Testis (tissue), 3 donors: Measurements from ENCODE around the gene CACNG6. TPM values are rescaled to one million over a fixed set of nuclear protein-coding genes. Genes with fewer than 3 reads are reported as not detected.

Source experiments
- DNase-seq: peaks from one replicate; pipeline ENCODE4 v3.0.0-alpha.2; 2019
- H3K27ac ChIP-seq, 2 donors: fragments of 200-600 bp; sonication (generic); one replicate each; pipeline ENCODE4 v1.5.1; 2019
- H3K27me3 ChIP-seq: fragments of 200-600 bp; sonication (generic); one replicate; pipeline ENCODE4 v1.5.1; 2019
- H3K36me3 ChIP-seq: fragments of 200-600 bp; sonication (generic); one replicate; pipeline ENCODE4 v1.5.1; 2017; ENCODE audit warnings: low read depth; ENCODE audit errors: missing control alignments
- H3K4me1 ChIP-seq: fragments of 200-600 bp; sonication (generic); one replicate; pipeline ENCODE4 v1.5.1; 2019
- H3K4me3 ChIP-seq, 2 donors: fragments of 200-600 bp; sonication (generic); one replicate each; pipeline ENCODE4 v1.5.1; 2017 to 2019
- H3K9me3 ChIP-seq: fragments of 200-600 bp; sonication (generic); one replicate; pipeline ENCODE4 v1.5.1; 2017
- POLR2A ChIP-seq: fragments of 450-650 bp; IDR thresholded peaks from one replicate; pipeline ENCODE4 v1.6.1; 2017; ENCODE audit warnings: antibody characterized with exemption, mild to moderate bottlenecking, moderate library complexity
- WGBS, 2 donors: methylation state at CpG; one replicate each; pipeline ENCODE4 v1.1.5; 2018; 5-methylcytosine and 5-hydroxymethylcytosine counted together
- intact Hi-C: fragments of 100-400 bp; cut with DNase I; formaldehyde crosslinking; loops from one replicate; pipeline ENCODE4 v1.15.1; 2023; ENCODE audit warnings: low total_unique reads
- polyA plus RNA-seq: library from polyadenylated mRNA; stranded (reverse); fragments of 350-450 nt; fragmentation: Illumina TruSeq; extraction: RNeasy Lipid Tissue Mini Kit (QIAGEN cat#74804); gene quantifications from one replicate; pipeline ENCODE4 v1.2.3, GENCODE V29; 2014; ENCODE audit warnings: low read depth, low replicate concordance; ENCODE audit not compliant: insufficient read depth
- total RNA-seq, 2 donors: library from RNA; depleted of rRNA; stranded (reverse); fragments of >200 nt; gene quantifications; one replicate each; pipeline ENCODE4 v1.2.3, GENCODE V29; 2016
- TF ChIP-seq, protein P1 (sequence below), 3 experiments: fragments of 450-650 bp in 2 of 3; fragments of 200-600 bp in 1 of 3; sonication (generic) in 1 of 3; IDR thresholded peaks; one replicate each; pipeline ENCODE4 v1.5.1; 2016 to 2019; ENCODE audit warnings: antibody characterized with exemption in 3 of 3, mild to moderate bottlenecking in 2 of 3, moderate library complexity in 1 of 3

The CACNG6 gene
- total and polyA plus RNA-seq, 3 donors from 2014 or later = 2.1 to 5.5 (median 5.3) TPM

DNA sequence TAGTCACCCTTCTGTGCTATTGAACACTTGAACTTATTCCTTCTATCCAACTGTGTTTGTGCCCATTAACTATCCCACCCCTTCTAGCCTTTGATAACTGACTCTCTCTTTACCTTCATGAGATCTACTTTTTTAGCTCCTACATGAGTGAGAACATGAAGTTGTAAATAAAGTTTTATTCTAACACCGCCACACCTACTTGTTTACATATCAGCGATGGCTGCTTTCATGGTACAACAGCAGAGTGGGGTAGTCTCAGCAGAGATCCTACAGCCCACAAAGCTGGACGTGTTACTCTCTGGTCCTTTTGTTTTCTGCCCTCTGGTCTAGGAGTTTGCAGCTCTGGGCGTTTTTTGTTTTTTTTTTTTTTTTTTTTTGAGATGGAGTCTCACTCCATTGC lies 48.6 kb downstream of the CACNG6 start:
- H3K36me3 ChIP-seq = no peaks in the 10 kb centered on the region
- no peak overlapping the region for H3K27ac ChIP-seq
- H3K9me3 ChIP-seq = no peaks in the 10 kb centered on the region
- no peak overlapping the region for H3K4me3 ChIP-seq
- H3K27me3 ChIP-seq = no peaks in the 10 kb centered on the region
- H3K4me1 ChIP-seq = no peaks in the 10 kb centered on the region
- intact Hi-C loops = no loop called here
- no peak for TF ChIP-seq POLR2A
- TF ChIP-seq, protein P1, sequence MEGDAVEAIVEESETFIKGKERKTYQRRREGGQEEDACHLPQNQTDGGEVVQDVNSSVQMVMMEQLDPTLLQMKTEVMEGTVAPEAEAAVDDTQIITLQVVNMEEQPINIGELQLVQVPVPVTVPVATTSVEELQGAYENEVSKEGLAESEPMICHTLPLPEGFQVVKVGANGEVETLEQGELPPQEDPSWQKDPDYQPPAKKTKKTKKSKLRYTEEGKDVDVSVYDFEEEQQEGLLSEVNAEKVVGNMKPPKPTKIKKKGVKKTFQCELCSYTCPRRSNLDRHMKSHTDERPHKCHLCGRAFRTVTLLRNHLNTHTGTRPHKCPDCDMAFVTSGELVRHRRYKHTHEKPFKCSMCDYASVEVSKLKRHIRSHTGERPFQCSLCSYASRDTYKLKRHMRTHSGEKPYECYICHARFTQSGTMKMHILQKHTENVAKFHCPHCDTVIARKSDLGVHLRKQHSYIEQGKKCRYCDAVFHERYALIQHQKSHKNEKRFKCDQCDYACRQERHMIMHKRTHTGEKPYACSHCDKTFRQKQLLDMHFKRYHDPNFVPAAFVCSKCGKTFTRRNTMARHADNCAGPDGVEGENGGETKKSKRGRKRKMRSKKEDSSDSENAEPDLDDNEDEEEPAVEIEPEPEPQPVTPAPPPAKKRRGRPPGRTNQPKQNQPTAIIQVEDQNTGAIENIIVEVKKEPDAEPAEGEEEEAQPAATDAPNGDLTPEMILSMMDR (IDR thresholded peaks at IDR 0.05) = no peak
- DNase-seq = no peak
- 87 to 89% methylated on average over 4 of the region's 4 CpGs for WGBS, 2 donors

DNA sequence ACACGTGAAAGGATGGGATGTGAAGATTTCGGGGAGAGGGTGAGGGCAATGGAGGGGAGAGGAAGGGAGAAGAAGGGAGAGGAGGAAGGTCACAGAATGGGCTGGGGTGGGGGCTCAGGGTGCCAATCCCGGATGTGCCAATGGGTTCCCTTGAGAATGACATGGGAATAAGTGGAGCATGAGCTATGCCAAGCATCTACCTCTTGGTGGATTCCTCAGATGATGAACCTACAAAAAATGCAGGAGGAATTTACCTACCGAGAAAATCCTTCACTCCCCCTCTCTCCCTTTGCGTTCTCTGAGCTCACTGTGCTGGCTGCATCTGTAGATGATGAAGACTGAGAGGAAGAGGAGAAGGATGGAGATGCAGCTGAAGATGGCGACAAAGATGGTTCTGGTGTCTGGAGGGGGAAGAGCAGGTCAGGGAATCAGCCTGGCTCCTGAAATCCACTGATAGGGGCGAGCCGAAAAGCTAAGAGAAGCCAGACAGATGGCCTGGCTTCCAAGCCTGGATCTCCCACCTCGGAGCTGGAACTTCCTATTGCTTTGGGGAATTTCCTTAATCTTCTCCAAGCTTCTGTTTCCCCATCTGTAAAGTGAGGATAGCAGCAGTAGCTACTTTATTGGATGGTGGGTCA lies 50.7 kb downstream of the CACNG6 start:
- intact Hi-C loops = no loop called here
- no peak for DNase-seq
- no peak overlapping the region for H3K4me3 ChIP-seq
- TF ChIP-seq, protein P1 (IDR thresholded peaks at IDR 0.05) = no peak
- TF ChIP-seq POLR2A = no peak
- H3K36me3 ChIP-seq = no peaks in the 10 kb centered on the region
- WGBS, 2 donors = 55 to 67% methylated on average over 9 of the region's 9 CpGs
- no peak overlapping the region for H3K27ac ChIP-seq
- H3K27me3 ChIP-seq = no peaks in the 10 kb centered on the region
- H3K4me1 ChIP-seq = no peaks in the 10 kb centered on the region
- H3K9me3 ChIP-seq = no peaks in the 10 kb centered on the region

DNA sequence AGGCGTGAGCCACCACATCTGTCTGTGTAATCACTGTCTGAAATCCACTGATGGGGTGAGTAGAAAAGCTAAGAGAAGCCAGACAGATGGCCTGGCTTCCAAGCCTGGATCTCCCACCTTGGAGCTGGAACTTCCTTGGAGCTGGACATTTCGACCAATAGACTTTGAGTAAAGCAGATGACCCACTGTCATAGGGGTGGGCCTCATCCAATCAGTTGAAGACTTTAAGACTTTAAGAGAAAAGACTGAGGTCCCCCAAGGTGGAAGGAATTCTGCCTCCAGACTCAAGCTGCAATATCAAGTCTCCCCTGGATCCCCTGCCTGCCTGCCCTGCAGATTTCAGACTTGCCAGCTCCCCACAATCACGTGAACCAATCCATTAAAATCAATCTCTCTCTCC lies 51.6 kb downstream of the CACNG6 start:
- intact Hi-C loops = no loop called here
- H3K4me3 ChIP-seq = no peak overlapping the region
- H3K9me3 ChIP-seq = no peaks in the 10 kb centered on the region
- H3K27me3 ChIP-seq = no peaks in the 10 kb centered on the region
- TF ChIP-seq POLR2A = no peak
- TF ChIP-seq, protein P1 (IDR thresholded peaks at IDR 0.05) = no peak
- DNase-seq = no peak
- no peak overlapping the region for H3K27ac ChIP-seq
- WGBS, 2 donors = 83 to 86% methylated on average over 3 of the region's 3 CpGs
- no peaks in the 10 kb centered on the region for H3K36me3 ChIP-seq
- H3K4me1 ChIP-seq = no peaks in the 10 kb centered on the region

DNA sequence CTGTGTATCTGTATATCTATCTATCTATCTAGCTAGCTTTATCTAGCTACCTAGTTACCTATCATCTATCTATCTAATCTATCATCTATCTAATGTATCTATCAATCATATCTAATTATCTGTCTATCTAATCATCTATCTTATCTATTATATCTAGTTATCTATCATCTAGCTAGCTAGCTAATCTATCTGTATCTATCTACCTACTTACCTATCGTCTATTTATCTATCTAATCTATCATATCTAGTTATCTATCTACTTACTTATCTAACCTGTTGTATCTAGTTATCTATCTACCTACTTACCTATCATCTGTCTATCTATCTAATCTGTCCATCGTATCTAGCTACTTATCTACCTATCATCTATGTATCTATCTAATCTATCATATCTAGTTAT lies 54.3 kb downstream of the CACNG6 start:
- Histone ChIP-seq H3K27me3 (no peaks in the 10 kb centered on the region), H3K9me3 (no peaks in the 10 kb centered on the region), H3K36me3 (no peaks in the 10 kb centered on the region), H3K4me1 (no peaks in the 10 kb centered on the region), H3K27ac (no peak overlapping the region), H3K4me3 (no peak overlapping the region)
- 89 to 92% methylated on average over 2 of the region's 2 CpGs for WGBS, 2 donors
- TF ChIP-seq POLR2A = no peak
- TF ChIP-seq, protein P1 (IDR thresholded peaks at IDR 0.05) = no peak
- intact Hi-C loops = no loop called here
- DNase-seq = no peak

DNA sequence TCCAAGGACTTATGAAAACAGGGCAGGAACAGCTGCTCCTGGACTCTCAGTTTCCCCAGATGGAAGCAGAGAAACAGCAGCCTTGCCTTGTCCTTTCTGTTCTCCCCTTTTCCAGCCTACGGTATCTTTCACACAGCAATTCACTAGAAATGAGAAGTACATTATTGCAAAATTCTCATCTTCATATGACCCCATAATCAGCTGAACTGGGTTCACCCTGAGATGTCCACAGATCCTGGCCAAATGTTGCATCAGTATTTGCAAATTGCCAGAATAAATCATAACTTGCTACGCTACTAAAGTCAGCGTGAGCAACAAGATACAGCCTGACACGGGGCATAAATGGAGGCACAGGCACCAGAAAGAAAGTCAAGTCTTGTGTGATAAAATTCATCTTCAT lies 56.2 kb downstream of the CACNG6 start:
- H3K4me3 ChIP-seq = no peak overlapping the region
- H3K36me3 ChIP-seq = no peaks in the 10 kb centered on the region
- intact Hi-C loops = no loop called here

More for the DNA sequence above, 56.2 kb downstream of the CACNG6 start:
- Histone ChIP-seq H3K4me1 (no peaks in the 10 kb centered on the region), H3K27ac (no peak overlapping the region), H3K27me3 (no peaks in the 10 kb centered on the region), H3K9me3 (no peaks in the 10 kb centered on the region)
- no peak for TF ChIP-seq POLR2A
- TF ChIP-seq, protein P1 (IDR thresholded peaks at IDR 0.05) = no peak
- WGBS, 2 donors = 86 to 91% methylated on average over 4 of the region's 4 CpGs
- DNase-seq = no peak
